Fibroblast of skin of left biceps (primary cell): Measurements from ENCODE around the gene PSMA7.

ENCODE experiments used
- DNase-seq, 2 experiments: peaks; one replicate each; pipeline ENCODE4 v3.0.0-alpha.2; 2013; ENCODE audit warnings: low read depth in 2 of 2

Gene PSMA7

GRCh38 chr20:62143081-62143956 is at the start of gene PSMA7, which contains the start of gene SS18L1:
Gene PSMA7, minus strand, starts transcription at chr20:62143394. Its CDS starts 91 bp downstream, at chr20:62143303.
Gene SS18L1, plus strand, starts transcription at chr20:62143769. Its CDS starts 52 bp downstream, at chr20:62143821.
- peak; percentile 58 to 67 for DNase-seq

DNA sequence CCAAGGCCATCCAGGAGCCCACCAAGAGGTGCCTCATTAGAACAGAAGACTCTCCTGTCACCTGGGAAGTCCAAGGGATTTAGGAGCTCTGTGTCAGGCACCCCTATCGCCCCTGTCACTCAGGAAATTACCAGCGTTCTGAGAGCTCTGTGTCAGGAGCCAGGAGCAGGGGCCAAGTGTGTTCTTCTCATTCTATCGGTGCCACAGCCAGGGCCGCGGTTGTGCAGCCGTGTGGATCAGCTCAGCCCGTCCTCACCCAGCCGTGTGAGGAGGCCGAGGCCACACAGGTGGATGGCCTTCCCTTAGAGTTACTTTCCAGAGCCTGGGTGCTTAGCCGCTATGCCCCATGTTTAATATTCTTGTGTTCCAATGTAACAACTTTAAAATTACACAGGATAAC is 49.4 kb upstream of the PSMA7 start:
- DNase-seq, result no peak

- DNase-seq, result no peak
Measured at GRCh38 chr20:62191781-62192559, 48.8 kb upstream of the PSMA7 start.

DNA sequence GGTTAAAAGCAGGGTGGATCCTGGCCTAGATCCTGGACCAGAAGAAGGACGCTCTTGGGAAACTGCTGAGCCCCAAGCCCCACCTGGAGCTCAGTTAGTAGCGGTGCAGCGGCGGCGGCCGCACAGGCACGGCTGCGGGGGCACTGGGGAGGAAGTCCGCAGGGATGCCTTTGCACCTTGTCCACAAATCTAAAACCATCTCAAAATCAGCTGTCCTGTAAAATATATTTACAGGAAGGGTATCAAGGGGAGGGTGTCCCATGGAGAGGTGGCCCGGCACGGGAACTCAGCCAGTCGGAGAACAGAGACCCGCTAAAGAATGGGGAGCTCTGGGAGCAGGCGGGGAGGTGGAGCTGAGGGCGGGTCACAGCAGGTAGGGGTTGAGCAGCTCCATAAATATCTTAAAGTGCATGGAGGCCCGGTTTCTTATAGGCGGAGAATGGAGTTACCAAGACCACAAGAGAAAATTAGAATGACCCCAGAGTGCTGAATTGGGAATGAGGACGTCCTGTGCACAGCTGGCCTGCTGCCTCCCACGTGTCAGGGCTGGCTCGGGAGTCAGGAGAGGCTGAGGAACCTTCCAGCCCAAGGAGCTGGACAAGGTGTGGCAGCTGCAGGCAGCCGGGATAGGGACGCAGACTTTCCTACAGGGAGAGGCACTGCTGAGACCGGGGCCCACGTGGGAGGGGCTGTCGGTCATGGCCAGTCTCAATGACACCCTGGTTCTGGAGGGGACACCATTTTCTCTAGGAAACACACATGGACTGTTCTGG is 47.6 kb upstream of the PSMA7 start:
- no peak for DNase-seq

GRCh38 chr20:62186887-62187866 is 44.0 kb upstream of the PSMA7 start:
- no peak for DNase-seq

GRCh38 chr20:62186096-62186426 is 42.9 kb upstream of the PSMA7 start:
- DNase-seq, result no peak

DNA sequence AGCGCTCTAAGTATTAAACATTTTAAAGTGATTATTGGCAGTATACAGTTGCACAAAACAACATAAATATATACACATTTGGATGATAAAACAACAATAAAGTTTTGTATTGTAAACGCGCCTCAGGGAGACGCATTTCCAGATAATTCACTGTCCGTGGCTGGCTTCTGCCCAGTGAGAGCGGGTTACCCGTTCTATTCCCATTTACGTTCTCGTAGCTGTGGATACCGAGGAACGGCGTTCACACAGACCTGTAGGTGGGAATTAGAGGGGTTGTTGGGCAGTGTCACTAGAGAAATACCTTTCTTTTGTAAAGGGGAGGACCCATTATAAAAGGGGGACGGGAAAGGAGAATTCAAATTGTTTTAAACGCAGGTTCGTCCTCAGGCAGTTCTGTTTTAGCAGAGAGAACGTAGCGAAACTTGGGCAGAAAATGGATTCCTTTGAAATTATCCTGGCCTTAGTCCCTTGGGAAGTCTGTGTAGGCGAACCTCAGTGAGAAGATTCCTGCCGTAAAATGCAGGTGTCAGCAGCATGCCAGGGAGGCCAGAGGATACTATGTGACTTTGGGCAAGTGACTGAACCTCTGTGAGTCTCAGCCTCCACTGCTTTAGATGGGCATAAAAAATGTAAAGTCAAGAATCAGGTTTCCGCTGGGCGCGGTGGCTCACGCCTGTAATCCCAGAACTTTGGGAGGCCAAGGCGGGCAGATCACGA is 40.4 kb upstream of the PSMA7 start:
- no peak for DNase-seq

GRCh38 chr20:62182469-62183425 is 39.6 kb upstream of the PSMA7 start, which contains the start of gene MTG2:
Gene MTG2, plus strand, starts transcription at chr20:62183028. Its CDS starts 10,393 bp downstream, at chr20:62193421.
- DNase-seq, result peak; percentile 73 to 78

DNA sequence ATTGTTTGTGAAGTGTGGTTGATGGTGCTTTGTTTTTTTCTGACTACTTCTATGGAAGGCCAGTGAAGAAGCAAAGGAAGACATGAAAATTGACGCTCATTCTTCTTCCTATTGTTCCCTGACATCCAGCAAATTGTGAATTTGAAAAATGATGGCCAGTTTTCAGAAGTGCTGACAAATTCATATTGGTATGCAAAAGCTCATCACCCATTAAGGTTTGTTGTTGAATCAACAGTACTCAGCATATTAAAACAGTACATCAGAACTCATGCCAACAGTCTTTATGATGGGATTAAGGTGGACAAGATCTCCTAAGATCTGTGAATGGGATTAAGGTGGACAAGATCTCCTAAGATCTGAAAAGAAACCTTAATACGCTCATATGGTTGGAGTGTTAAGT is 38.6 kb upstream of the PSMA7 start:
- no peak for DNase-seq

DNA sequence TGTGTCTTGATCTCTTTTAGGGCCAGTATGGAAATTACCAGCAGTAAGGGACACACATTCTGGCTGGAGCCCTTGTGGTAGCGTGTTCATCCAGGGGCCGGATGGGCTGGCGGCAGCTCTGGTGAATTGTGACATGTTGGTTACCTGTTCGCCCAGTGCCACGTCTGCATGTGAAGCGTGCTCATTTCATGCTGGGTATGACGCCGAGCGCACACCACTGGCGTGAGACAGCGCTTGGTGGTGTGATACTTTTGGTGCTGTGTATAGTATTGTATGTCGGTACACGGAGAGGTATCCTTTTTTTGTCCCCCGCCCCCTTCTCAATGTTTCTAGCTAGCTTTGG is 35.9 kb upstream of the PSMA7 start:
- DNase-seq, result no peak

- DNase-seq, result no peak
Measured at GRCh38 chr20:62178316-62179161, 35.3 kb upstream of the PSMA7 start.

- DNase-seq, result peak in 1 of 2 experiments; percentile 4
Measured at GRCh38 chr20:62177307-62177706, 34.1 kb upstream of the PSMA7 start.

DNA sequence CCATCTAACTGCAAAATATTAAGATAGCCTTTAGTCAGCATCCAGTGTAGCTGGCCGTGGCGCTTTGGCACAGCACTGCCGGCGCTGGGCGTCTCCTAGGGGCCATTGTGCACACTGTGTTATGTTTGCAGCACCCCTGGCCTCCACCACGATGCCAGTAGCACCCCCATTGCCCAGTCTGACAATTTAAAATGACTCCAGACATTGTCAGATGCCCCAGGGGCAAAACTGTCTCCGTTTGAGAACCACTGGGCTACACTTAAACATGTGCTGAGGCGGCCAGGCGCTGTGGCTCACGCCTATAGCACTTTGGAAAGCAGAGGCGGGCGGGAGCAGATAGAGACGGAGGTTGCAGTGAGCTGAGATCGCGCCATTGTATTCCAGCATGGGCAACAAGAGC is 33.7 kb upstream of the PSMA7 start:
- no peak for DNase-seq

DNA sequence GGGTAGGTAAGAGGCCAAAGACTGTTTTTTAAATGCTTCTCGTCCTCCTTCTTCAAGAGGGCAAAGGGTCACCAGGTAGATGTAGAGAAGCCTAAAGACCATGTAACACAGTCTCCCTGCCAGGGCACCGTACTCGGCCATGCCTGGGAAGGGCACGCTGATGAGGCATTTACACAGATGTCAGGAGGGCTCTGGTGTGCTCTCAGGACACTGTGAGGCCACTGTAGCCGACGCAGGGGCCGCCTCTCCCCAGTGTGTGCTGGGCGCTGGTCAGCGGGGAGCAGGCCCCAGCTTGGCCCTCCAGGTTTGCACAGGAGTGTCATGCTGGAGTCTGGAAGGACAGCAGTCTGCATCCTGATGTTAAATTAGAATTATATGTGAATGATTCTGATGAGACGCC is 32.5 kb upstream of the PSMA7 start:
- DNase-seq, result no peak

- no peak for DNase-seq
Measured at GRCh38 chr20:62174870-62175624, 31.9 kb upstream of the PSMA7 start.

DNA sequence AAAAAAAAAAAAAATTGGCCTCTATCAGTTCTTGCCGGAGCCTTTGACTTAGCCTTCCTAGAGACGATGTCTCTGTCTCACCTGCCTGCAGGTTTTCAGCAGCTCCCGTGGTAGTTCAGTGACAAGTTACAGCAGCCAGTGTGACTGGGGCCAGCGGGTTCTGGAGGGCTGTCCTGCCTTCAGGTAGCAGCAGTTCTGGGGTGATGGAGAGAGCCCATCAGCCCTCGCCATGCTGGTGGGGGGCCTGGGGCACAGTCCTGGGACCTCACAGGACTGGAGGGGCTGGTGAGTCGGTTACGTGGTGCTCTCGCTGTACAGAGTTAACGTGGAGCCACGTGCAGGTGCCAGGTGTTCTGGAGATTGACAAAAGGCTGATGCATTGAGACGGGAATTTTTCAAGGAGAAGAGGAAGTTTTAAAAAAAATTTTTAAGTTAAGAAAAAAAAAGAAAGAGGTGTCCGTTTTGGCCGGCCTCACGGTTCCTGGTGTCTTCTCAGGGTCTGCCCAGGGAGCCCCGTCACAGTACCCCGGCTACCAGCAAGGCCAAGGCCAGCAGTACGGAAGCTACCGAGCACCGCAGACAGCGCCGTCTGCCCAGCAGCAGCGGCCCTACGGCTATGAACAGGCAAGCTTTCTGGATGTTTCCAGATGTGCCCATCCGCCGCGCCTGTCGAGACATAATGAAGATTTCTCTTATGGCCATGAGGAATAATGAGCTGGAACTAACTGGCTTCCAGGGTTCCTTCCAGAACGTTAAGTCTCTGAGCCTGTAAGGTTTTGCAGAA is 31.0 kb upstream of the PSMA7 start:
- no peak for DNase-seq

- no peak for DNase-seq
Measured at GRCh38 chr20:62172666-62173065, 29.5 kb upstream of the PSMA7 start.
